K562 (cell line): ENCODE measurements around the gene DENND5B. TPM values are rescaled to one million over a fixed set of nuclear protein-coding genes. Genes with fewer than 3 reads are reported as not detected.

Experiments
- ATAC-seq: fragments of 200-7000 bp; cut with Tn5 transposase; 3 replicates; pipeline ENCODE4 v1.9.1; 2020; ENCODE audit warnings: moderate library complexity
- BruUV-seq: library from RNA; stranded (reverse); fragments of 400-500 nt; replicated peaks from 2 replicates; lab custom pipeline; 2021; lab: Mats Ljungman, UMichigan
- CTCF ChIA-PET: fragments of 300-600 bp; formaldehyde crosslinking; extraction: SDS; loops from one replicate; lab custom pipeline; 2021; ENCODE audit warnings: low intra/inter-chr PET ratio; lab: Yijun Ruan, JAX
- POLR2A ChIA-PET: fragments of 300-600, 350-650 bp; sonication (Branson Sonifier 250); formaldehyde crosslinking; extraction: SDS; loops from one replicate; lab custom pipeline; 2021; ENCODE audit warnings: antibody characterized with exemption, inconsistent platforms; lab: Yijun Ruan, JAX
- DNase-seq, 4 experiments: peaks; one replicate each; pipeline versions ENCODE4 v3.0.0 to v3.0.0-alpha.2; 2011 to 2018; ENCODE audit warnings: low spot score in 3 of 4, mixed read lengths in 3 of 4; ENCODE audit errors: extremely low read depth in 1 of 4
- FAIRE-seq: peaks from 2 replicates; lab custom pipeline; 2011; peaks lifted over from hg19 to GRCh38; lab: Jason Lieb, UNC
- H2AFZ ChIP-seq: 2 replicates; pipeline ENCODE4 v1.6.0; 2011; ENCODE audit warnings: low read depth, low read length, control low read depth, inconsistent platforms
- H3K27ac ChIP-seq: fragments of 200-600 bp; 3 replicates; pipeline ENCODE4 v1.8.0; 2011; ENCODE audit warnings: low read depth, mild to moderate bottlenecking, control low read depth, inconsistent platforms, low read length, moderate library complexity, mixed read lengths; ENCODE audit errors: extremely low read depth
- H3K27me3 ChIP-seq, 2 experiments: fragments of 300-600 bp in 1 of 2; 2 replicates in 1 of 2; 3 replicates in 1 of 2; pipeline versions ENCODE4 v1.6.0 to v1.8.0; 2011; ENCODE audit warnings: inconsistent platforms in 2 of 2, low read length in 2 of 2, mild to moderate bottlenecking in 1 of 2, mixed read lengths in 1 of 2, moderate library complexity in 1 of 2; ENCODE audit not compliant: control insufficient read depth in 2 of 2, insufficient read depth in 2 of 2
- H3K36me3 ChIP-seq: fragments of 300-600 bp; 3 replicates; pipeline ENCODE4 v1.8.0; 2011; ENCODE audit warnings: mild to moderate bottlenecking, low read length, inconsistent platforms; ENCODE audit not compliant: control insufficient read depth, insufficient read depth
- H3K4me1 ChIP-seq, 2 experiments: fragments of 200-600 bp in 1 of 2; replicated peaks in 1 of 2; 2 replicates in 1 of 2; 3 replicates in 1 of 2; pipeline versions ENCODE4 v1.5.1 to v1.8.0; 2011; ENCODE audit warnings: inconsistent platforms in 2 of 2, low read length in 2 of 2, mild to moderate bottlenecking in 1 of 2, mixed read lengths in 1 of 2, moderate library complexity in 1 of 2; ENCODE audit not compliant: control insufficient read depth in 2 of 2, insufficient read depth in 2 of 2
- H3K4me2 ChIP-seq: 2 replicates; pipeline ENCODE4 v1.6.1; 2011; ENCODE audit warnings: low read length, control low read depth, inconsistent platforms, mixed read lengths; ENCODE audit not compliant: insufficient read depth
- H3K4me3 ChIP-seq: fragments of 200-600 bp; sonication (generic), shearing (Covaris generic); 2 replicates; pipeline ENCODE4 v1.5.1; 2016; ENCODE audit warnings: control low read depth, inconsistent platforms
- H3K79me2 ChIP-seq: fragments of 200-600 bp; 3 replicates; pipeline ENCODE4 v1.8.0; 2011; ENCODE audit warnings: low read length, inconsistent platforms; ENCODE audit not compliant: control insufficient read depth, insufficient read depth
- H3K9ac ChIP-seq, 2 experiments: 2 replicates each; pipeline versions ENCODE4 v1.6.0 to v1.6.1; 2011; ENCODE audit warnings: low read depth in 2 of 2, low read length in 2 of 2, control low read depth in 1 of 2, inconsistent platforms in 1 of 2, mild to moderate bottlenecking in 1 of 2, mixed read lengths in 1 of 2; ENCODE audit not compliant: insufficient read depth in 1 of 2
- H3K9me1 ChIP-seq: one replicate; pipeline ENCODE4 v1.6.0; 2011; ENCODE audit warnings: inconsistent platforms, mild to moderate bottlenecking, low read length, moderate library complexity; ENCODE audit not compliant: control insufficient read depth, insufficient read depth
- H3K9me3 ChIP-seq: replicated peaks from 2 replicates; pipeline ENCODE4 v1.5.1; 2011; ENCODE audit warnings: low read depth, low read length, inconsistent platforms; ENCODE audit not compliant: control insufficient read depth, insufficient read depth
- H4K20me1 ChIP-seq: replicated peaks from 2 replicates; pipeline ENCODE4 v1.6.1; 2011; ENCODE audit warnings: low read length, inconsistent platforms, mixed read lengths; ENCODE audit not compliant: control insufficient read depth, insufficient read depth
- BMI1 ChIP-seq: fragments of 150-350 bp; IDR thresholded peaks from 2 replicates; pipeline ENCODE4 v1.6.1; 2014; ENCODE audit warnings: low read length
- NR2C1 ChIP-seq, 2 experiments: fragments of 450-650 bp; IDR thresholded peaks; 2 replicates each; pipeline ENCODE4 v1.6.1; 2017; ENCODE audit warnings: mild to moderate bottlenecking in 2 of 2, antibody characterized with exemption in 1 of 2, inconsistent platforms in 1 of 2, missing compliant biosample characterization in 1 of 2, missing genetic modification characterization in 1 of 2
- NR2C2 ChIP-seq, 2 experiments: fragments of 200-800 bp in 1 of 2; sonication (Bioruptor generic) in 1 of 2; sonication (generic) in 1 of 2; formaldehyde crosslinking in 1 of 2; IDR thresholded peaks; 2 replicates each; pipeline versions ENCODE4 v1.6.1 to v1.8.0; 2016 to 2022; ENCODE audit warnings: mild to moderate bottlenecking in 1 of 2, missing compliant biosample characterization in 1 of 2, missing genetic modification characterization in 1 of 2, missing genetic modification reagents in 1 of 2
- NRF1 ChIP-seq, 2 experiments: fragments of 450-650 bp; IDR thresholded peaks in 1 of 2; conservative IDR thresholded peaks in 1 of 2; 2 replicates each; pipeline ENCODE4 v1.6.1; 2014; ENCODE audit warnings: mild to moderate bottlenecking in 2 of 2
- YY1 ChIP-seq, 3 experiments: IDR thresholded peaks; 2 replicates each; pipeline ENCODE4 v1.6.1; 2011; ENCODE audit warnings: low read length in 2 of 3, mild to moderate bottlenecking in 2 of 3, moderate library complexity in 2 of 3, borderline replicate concordance in 1 of 3, control low read depth in 1 of 3, low read depth in 1 of 3; ENCODE audit not compliant: insufficient read depth in 3 of 3, insufficient replicate concordance in 2 of 3, control insufficient read depth in 1 of 3, insufficient read length in 1 of 3; ENCODE audit errors: extremely low read depth in 1 of 3
- WGBS: fragments of 100-300 bp; shearing (Covaris generic); methylation state at CpG from one replicate; pipeline ENCODE4 v1.1.6; 2016; ENCODE audit warnings: low coverage, mixed read lengths; ENCODE audit not compliant: insufficient coverage; ENCODE audit errors: missing lambda C conversion rate; 5-methylcytosine and 5-hydroxymethylcytosine counted together
- in situ Hi-C: fragments of 300-500 bp; cut with MboI; formaldehyde crosslinking; loops from 4 replicates; pipeline ENCODE4 v1.15.0; 2018; ENCODE audit warnings: inconsistent platforms, mixed read lengths
- intact Hi-C: fragments of 100-400 bp; cut with micrococcal nuclease; formaldehyde crosslinking; loops from 2 replicates; pipeline ENCODE4 v1.14.2; 2022
- polyA plus RNA-seq, 8 experiments: library from polyadenylated mRNA; depleted of rRNA in 4 of 8; stranded (reverse) in 5 of 8; unstranded in 3 of 8; fragments of >200 nt; fragmentation: Nextera tagmentation in 2 of 8; fragmentation: Illumina TruSeq in 1 of 8; extraction: Ambion mirVana in 2 of 8; extraction: Trizol in 1 of 8; gene quantifications; 2 replicates each; pipeline versions ENCODE4 v1.2.1 to v1.2.3, GENCODE V29; 2011 to 2014; ENCODE audit warnings: inconsistent platforms in 1 of 8, missing spikeins in 1 of 8
- total RNA-seq, 7 experiments: library from RNA; depleted of rRNA in 6 of 7; stranded (reverse); fragments of >200 nt in 6 of 7; fragmentation: Illumina TruSeq in 2 of 7; extraction: Trizol in 2 of 7; gene quantifications; 2 replicates each; pipeline versions ENCODE4 v1.2.1 to v1.2.3, GENCODE V29; 2011 to 2021; ENCODE audit warnings: low replicate concordance in 1 of 7

Gene DENND5B
- total and polyA plus RNA-seq, 9 of the 15 experiments (the other 6 are each of a cell fraction or from before 2014, with no cell fraction given) = 0.99 to 6.0 (median 3.6) TPM

DNA sequence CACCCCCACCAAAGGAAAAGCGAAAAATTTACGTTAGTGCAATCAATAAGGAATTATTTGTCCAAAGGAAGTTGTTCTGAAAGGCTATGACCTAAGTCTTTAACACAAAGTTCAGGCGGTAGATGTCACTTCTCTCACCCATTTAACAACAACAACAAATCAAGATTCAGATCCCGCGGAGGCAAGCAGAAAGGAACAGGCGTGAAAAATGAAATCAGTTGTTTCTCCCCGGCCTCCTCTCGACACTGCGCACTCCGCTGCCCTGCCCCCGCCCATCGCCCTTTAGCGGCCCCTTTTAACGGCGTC is 1.4 kb downstream of the DENND5B start:
- no TSS peak for BruUV-seq
- TF ChIP-seq NR2C2 (CRISPR knock-in tag; IDR thresholded peaks at IDR 0.05) (no peak), NR2C2 (tag; IDR thresholded peaks at IDR 0.05) (no peak), NR2C1 (IDR thresholded peaks at IDR 0.05) (no peak), NR2C1 (tag; IDR thresholded peaks at IDR 0.05) (no peak), BMI1 (0 out of 2 replicates have a peak, but pooled peaks have one; percentile 21), YY1 (IDR thresholded peaks at IDR 0.05; ENCODE audit: borderline replicate concordance in 1 of 3, control insufficient read depth in 1 of 3, extremely low read depth in 1 of 3, insufficient read depth in 3 of 3, insufficient read length in 1 of 3, insufficient replicate concordance in 2 of 3, low read depth in 1 of 3, low read length in 2 of 3) (peak in 1 of 3 experiments; percentile 18), NRF1 (conservative IDR thresholded peaks at IDR 0.05 in 1 of 2, IDR thresholded peaks at IDR 0.05 in 1 of 2) (peak in 1 of 2 experiments; percentile 32; a peak in 1 of 4 replicates)
- Histone ChIP-seq H4K20me1 (no peaks in the 10 kb centered on the region), H3K9ac (peak overlapping the region; percentile 61 to 94; a peak in 2 of 4 replicates), H3K36me3 (no peaks in the 10 kb centered on the region), H3K9me3 (no peaks in the 10 kb centered on the region), H3K27me3 (peaks cover 8 to 10% of the 10 kb centered on the region in 2 experiments; a peak in 4 of 5 replicates), H3K27ac (no peak overlapping the region), H2AFZ (peak overlapping the region; percentile 88), H3K4me1 (peaks cover 2 to 20% of the 10 kb centered on the region in 2 experiments; a peak in 4 of 5 replicates), H3K4me2 (peak overlapping the region; percentile 86), H3K4me3 (peak overlapping the region; percentile 86), H3K79me2 (no peaks in the 10 kb centered on the region), H3K9me1 (no peaks in the 10 kb centered on the region)
- intact Hi-C loops (no loop called here), in situ Hi-C loops (no loop called here)
- CTCF ChIA-PET = no interaction called here
- peak in 2 of 4 experiments; percentile 30 to 49 for DNase-seq
- POLR2A ChIA-PET = no interaction called here
- ATAC-seq = no peak
- under 1% methylated on average over 15 of the region's 15 CpGs for WGBS
- peak; percentile 60 for FAIRE-seq
